ACC112 (cell line): ENCODE data around the gene STX11.

Source experiments
- H2AFZ ChIP-seq: fragments of 200-600 bp; sonication (generic); one replicate; pipeline ENCODE4 v1.6.0; 2017; ENCODE audit warnings: antibody characterized with exemption, low read length; ENCODE audit not compliant: unreplicated experiment
- H3K27ac ChIP-seq: fragments of 200-600 bp; sonication (generic); 2 replicates; pipeline ENCODE4 v1.5.1; 2014; ENCODE audit warnings: low read depth, mild to moderate bottlenecking, antibody characterized with exemption, low read length, moderate library complexity
- H3K27me3 ChIP-seq: fragments of 200-600 bp; sonication (generic); 2 replicates; pipeline ENCODE4 v1.6.1; 2014; ENCODE audit warnings: mild to moderate bottlenecking, antibody characterized with exemption, low read length, moderate library complexity, mixed read lengths; ENCODE audit not compliant: insufficient read depth
- H3K36me3 ChIP-seq: fragments of 200-600 bp; sonication (generic); 2 replicates; pipeline ENCODE4 v1.6.1; 2016; ENCODE audit warnings: mild to moderate bottlenecking, antibody characterized with exemption, low read length, moderate library complexity, mixed read lengths; ENCODE audit not compliant: insufficient read depth
- H3K4me1 ChIP-seq: fragments of 200-600 bp; sonication (generic); one replicate; pipeline ENCODE4 v1.6.1; 2016; ENCODE audit warnings: low read length, mixed read lengths; ENCODE audit not compliant: insufficient read depth, unreplicated experiment, control insufficient read depth
- H3K4me3 ChIP-seq: fragments of 200-600 bp; sonication (generic); 2 replicates; pipeline ENCODE4 v1.5.1; 2014; ENCODE audit warnings: mild to moderate bottlenecking, low read depth, low read length
- H3K79me2 ChIP-seq: fragments of 200-600 bp; sonication (generic); one replicate; pipeline ENCODE4 v1.6.0; 2016; ENCODE audit warnings: low read length; ENCODE audit not compliant: control insufficient read depth, unreplicated experiment, insufficient read depth

STX11 gene

GRCh38 chr6:144149894-144150709, at the start of gene STX11:
Gene STX11 (plus strand): TSS chr6:144150517. CDS start chr6:144186628, 36,111 bp downstream.
- no peaks in the 10 kb centered on the region for H3K27me3 ChIP-seq
- peak within 1 kb of the TSS; percentile 87 for H3K4me3 ChIP-seq
- H3K27ac ChIP-seq = no peak within 1 kb of the TSS
- H3K4me1 ChIP-seq = peaks cover 11% of the 10 kb centered on the region
- H2AFZ ChIP-seq = peak within 1 kb of the TSS; percentile 73
- no peaks in the 10 kb centered on the region for H3K36me3 ChIP-seq
- H3K79me2 ChIP-seq = no peaks in the 10 kb centered on the region

- H3K27me3 ChIP-seq = no peaks in the 10 kb centered on the region
- H3K4me3 ChIP-seq = no peak overlapping the region
- H3K79me2 ChIP-seq = no peaks in the 10 kb centered on the region
- no peak overlapping the region for H2AFZ ChIP-seq
- H3K4me1 ChIP-seq = no peaks in the 10 kb centered on the region
- H3K36me3 ChIP-seq = no peaks in the 10 kb centered on the region
- H3K27ac ChIP-seq = no peak overlapping the region
These were observed 47.2 kb upstream of the STX11 start for GRCh38 chr6:144103026-144103563.

GRCh38 chr6:144104488-144104887, 45.8 kb upstream of the STX11 start:
- no peak overlapping the region for H3K4me3 ChIP-seq

DNA sequence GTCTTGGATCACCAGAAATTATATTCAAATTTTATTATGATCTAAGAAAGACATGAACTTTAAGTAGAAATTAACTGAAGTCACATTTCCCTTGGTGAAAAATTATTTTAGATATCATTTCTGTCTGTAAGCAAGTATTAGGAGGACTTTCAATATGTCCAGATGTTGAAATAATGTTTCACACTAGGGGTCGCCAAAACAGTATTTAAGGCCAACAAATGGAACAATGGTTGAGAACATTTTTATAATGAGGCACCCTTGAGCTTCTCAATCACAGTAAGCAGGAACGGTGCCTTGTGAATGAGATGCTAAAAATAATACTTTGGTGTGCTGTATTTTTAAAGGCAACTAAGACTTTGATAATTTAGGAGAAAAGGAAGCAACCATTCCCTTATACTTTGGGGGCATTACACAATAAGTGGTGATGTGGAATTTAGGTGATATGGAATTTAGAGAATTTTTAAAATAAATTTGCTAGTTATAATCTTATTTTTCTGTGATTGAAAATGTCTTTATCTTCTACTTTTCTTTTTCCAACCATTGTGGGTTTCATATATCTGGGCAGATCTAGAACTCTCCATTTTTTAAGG, 45.3 kb upstream of the STX11 start:
- no peaks in the 10 kb centered on the region for H3K79me2 ChIP-seq

More at GRCh38 chr6:144104488-144104887, 45.8 kb upstream of the STX11 start:
- Histone ChIP-seq H3K79me2 (no peaks in the 10 kb centered on the region), H3K27me3 (no peaks in the 10 kb centered on the region), H2AFZ (no peak overlapping the region), H3K36me3 (no peaks in the 10 kb centered on the region), H3K27ac (no peak overlapping the region), H3K4me1 (no peaks in the 10 kb centered on the region)

GRCh38 chr6:144106206-144106605, 44.1 kb upstream of the STX11 start:
- Histone ChIP-seq H2AFZ (no peak overlapping the region), H3K4me1 (no peaks in the 10 kb centered on the region), H3K27ac (no peak overlapping the region), H3K36me3 (no peaks in the 10 kb centered on the region), H3K79me2 (no peaks in the 10 kb centered on the region), H3K4me3 (no peak overlapping the region), H3K27me3 (no peaks in the 10 kb centered on the region)

More for the DNA sequence above, 45.3 kb upstream of the STX11 start:
- Histone ChIP-seq H3K4me1 (no peaks in the 10 kb centered on the region), H3K27ac (no peak overlapping the region), H2AFZ (peak overlapping the region; percentile 6), H3K36me3 (no peaks in the 10 kb centered on the region), H3K4me3 (no peak overlapping the region), H3K27me3 (no peaks in the 10 kb centered on the region)

DNA sequence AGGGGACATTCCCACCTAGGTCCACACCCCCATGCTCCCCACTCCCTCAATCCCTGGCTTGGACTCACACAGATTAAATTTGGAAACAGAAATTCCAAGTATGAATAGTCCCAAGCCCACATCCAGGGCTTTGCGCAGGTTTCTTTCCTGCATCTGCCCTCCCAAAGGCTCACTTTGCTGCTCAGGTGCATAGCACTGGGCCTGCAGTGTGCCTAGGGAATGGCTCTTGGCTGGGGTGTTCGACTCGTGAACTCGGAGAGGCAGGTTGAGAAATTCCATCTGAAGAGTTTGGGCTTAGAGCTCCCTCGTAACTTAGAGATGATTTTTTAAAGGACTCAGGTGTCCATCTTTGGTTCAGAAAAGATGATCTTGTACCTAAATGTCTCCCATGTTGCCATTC, 40.1 kb upstream of the STX11 start:
- no peaks in the 10 kb centered on the region for H3K79me2 ChIP-seq
- no peaks in the 10 kb centered on the region for H3K4me1 ChIP-seq
- H2AFZ ChIP-seq = no peak overlapping the region
- H3K4me3 ChIP-seq = no peak overlapping the region
- no peaks in the 10 kb centered on the region for H3K36me3 ChIP-seq
- H3K27ac ChIP-seq = no peak overlapping the region
- no peaks in the 10 kb centered on the region for H3K27me3 ChIP-seq

- H3K4me1 ChIP-seq = no peaks in the 10 kb centered on the region
- H3K4me3 ChIP-seq = no peak overlapping the region
- no peak overlapping the region for H3K27ac ChIP-seq
- no peak overlapping the region for H2AFZ ChIP-seq
- no peaks in the 10 kb centered on the region for H3K79me2 ChIP-seq
- H3K36me3 ChIP-seq = no peaks in the 10 kb centered on the region
- H3K27me3 ChIP-seq = no peaks in the 10 kb centered on the region
These were observed 37.0 kb upstream of the STX11 start for GRCh38 chr6:144113366-144113765.

DNA sequence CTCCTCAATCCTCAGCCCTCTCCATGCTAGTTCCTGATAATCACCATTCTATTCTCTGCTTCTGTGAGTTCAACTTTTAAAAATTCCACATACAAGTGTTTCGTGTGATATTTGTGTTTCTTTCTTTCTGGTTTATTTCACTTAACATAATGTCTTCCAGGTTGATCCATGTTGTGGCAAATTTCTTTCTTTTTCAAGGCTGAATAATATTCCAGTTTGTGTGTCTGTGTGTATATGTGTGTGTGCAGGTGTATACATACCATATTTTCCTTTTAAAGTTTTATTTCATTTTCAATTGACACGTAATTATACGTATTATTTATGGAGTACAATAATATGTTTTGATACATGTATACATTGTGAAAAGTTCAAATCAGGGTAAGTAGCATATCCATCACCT, 35.1 kb upstream of the STX11 start:
- no peak overlapping the region for H2AFZ ChIP-seq
- no peaks in the 10 kb centered on the region for H3K36me3 ChIP-seq
- H3K27me3 ChIP-seq = no peaks in the 10 kb centered on the region
- H3K4me3 ChIP-seq = no peak overlapping the region
- no peaks in the 10 kb centered on the region for H3K4me1 ChIP-seq
- H3K27ac ChIP-seq = no peak overlapping the region
- no peaks in the 10 kb centered on the region for H3K79me2 ChIP-seq

- Histone ChIP-seq H3K79me2 (no peaks in the 10 kb centered on the region), H3K27me3 (no peaks in the 10 kb centered on the region), H3K4me1 (no peaks in the 10 kb centered on the region), H2AFZ (no peak overlapping the region), H3K27ac (no peak overlapping the region), H3K36me3 (no peaks in the 10 kb centered on the region), H3K4me3 (no peak overlapping the region)
These were observed 30.9 kb upstream of the STX11 start for GRCh38 chr6:144119376-144119775.

DNA sequence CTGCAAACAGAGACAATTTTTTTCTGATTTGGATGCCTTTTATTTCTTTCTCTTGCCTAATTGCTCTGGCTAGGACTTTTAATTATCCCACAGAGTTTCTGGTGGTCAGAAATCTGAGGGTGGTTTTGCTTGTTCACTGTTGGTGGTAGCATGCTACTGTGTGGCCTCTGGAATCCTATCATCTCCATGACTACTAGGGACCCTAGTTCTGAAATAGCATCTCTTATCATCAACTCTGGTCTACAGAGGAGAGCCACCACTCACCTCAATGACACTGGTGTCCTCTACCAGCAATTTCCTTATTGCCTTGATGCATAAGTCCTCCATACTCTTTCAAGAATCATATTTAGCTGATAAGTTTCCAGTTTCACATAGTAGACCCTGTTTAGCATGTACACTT, 27.5 kb upstream of the STX11 start:
- no peak overlapping the region for H3K27ac ChIP-seq
- no peak overlapping the region for H2AFZ ChIP-seq
- H3K36me3 ChIP-seq = no peaks in the 10 kb centered on the region
- H3K79me2 ChIP-seq = no peaks in the 10 kb centered on the region
- no peak overlapping the region for H3K4me3 ChIP-seq
- no peaks in the 10 kb centered on the region for H3K27me3 ChIP-seq
- H3K4me1 ChIP-seq = no peaks in the 10 kb centered on the region

DNA sequence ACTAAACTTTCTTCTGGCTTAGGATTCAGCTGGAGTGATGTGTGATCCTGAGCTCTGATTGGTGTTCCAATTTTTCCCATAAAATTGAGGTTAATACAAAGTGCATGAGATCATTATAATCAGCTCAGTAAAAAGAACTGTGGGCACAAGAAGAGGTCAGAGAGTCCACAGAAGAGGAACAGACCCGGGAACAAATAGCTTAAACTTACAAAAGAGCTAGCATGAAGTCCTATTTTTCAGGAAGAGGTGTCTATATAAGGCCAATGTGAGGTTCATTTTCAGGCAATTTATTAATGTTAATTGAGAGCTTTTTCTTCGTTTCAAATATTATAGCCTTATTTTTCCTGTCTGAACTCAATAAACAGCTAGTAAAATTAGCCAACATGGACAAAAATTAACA, 26.9 kb upstream of the STX11 start:
- Histone ChIP-seq H3K27me3 (no peaks in the 10 kb centered on the region), H3K36me3 (no peaks in the 10 kb centered on the region), H3K4me1 (no peaks in the 10 kb centered on the region), H2AFZ (no peak overlapping the region), H3K4me3 (no peak overlapping the region), H3K79me2 (no peaks in the 10 kb centered on the region), H3K27ac (no peak overlapping the region)
